NCI-H345 treated with DMSO at 0.1 percent for 48 hours (cell line): Measurements from ENCODE around the gene CYP2A6.
"Not testable (repeated sequence)": the region's sequence is repeated elsewhere in the genome, so short reads cannot be mapped to it uniquely, and the experiment has no call there.

Experiments
- DNase-seq: peaks from one replicate; lab custom pipeline; 2025; ENCODE audit not compliant: unreplicated experiment; lab: John Stamatoyannopoulos, UW

Gene CYP2A6

DNA sequence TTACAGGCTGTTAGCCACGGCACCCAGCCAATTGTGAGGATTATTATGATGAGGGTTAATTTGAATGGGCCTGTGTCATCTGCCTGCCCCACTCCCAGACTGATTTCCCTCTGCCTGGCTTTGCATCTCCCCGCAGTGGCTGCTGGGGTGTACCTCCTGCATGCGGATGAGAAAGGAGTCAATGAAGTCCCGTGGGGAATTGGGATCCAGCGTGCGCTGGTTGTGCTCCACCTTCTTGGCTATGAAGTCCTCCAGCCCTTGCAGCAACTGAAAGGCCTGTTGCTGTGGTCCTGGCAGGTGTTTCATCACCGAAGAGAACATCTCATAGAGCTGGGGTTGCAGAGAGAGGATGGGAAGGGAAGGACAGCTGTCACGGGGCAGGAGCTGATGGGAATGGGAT, 3.5 kb downstream of the CYP2A6 start:
- not testable (repeated sequence) for DNase-seq

DNA sequence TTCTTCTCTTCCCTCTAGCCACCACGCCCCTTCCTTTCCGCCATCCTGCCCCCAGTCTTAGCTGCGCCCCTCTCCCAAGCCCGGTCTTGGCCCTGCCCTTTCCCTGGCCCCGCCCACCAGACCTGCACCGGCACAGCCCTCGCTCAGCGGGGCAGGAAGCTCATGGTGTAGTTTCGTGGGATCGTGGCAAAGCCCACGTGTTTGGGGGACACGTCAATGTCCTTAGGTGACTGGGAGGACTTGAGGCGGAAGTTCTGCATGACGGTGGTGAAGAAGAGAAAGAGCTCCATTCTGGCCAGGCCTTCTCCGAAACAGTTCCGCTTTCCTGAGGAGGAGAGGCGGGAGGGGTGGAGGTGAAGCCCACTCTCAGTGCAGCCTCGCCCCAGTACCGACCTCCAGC, 6.6 kb downstream of the CYP2A6 start:
- not testable (repeated sequence) for DNase-seq

GRCh38 chr19:40842997-40843652, 7.1 kb downstream of the CYP2A6 start:
- DNase-seq = not testable (repeated sequence)

DNA sequence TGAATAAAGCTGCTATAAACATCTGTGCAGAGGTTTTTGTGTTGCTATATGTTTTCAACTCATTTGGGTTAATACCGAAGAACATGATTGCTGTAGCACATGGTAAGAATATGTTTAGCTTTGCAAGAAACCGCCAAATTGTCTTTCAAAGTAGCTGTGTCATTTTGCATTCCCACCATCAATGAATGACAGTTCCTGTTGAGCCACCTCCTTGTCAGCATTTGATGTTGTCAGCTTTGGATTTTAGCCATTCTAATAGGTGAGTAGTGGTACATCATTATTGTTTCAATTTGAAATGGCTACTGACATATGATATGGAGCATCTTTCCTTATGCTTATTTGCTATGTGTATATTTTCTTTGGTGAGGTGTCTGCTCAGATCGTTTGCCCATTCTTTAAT, 8.2 kb downstream of the CYP2A6 start:
- DNase-seq = not testable (repeated sequence)

DNA sequence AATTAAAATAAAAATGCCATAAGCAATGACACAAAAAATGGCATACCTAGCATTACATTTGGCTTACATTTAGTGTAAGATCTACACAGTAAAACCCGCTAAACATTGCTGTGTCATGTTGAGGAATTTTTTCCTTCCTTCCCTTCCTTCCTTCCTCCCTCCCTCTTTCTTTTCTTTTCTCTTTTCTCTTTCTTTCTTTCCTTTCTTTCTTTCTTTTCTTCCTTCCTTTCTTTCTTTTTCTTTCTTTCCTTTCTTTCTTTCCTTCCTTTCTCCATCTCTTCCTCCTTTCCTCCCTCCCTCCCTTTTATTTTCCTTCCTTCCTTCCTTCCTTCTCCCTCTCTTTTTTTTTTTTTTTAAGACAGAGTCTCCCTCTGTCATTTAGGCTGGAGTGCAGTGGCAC, 11.8 kb downstream of the CYP2A6 start:
- not testable (repeated sequence) for DNase-seq

DNA sequence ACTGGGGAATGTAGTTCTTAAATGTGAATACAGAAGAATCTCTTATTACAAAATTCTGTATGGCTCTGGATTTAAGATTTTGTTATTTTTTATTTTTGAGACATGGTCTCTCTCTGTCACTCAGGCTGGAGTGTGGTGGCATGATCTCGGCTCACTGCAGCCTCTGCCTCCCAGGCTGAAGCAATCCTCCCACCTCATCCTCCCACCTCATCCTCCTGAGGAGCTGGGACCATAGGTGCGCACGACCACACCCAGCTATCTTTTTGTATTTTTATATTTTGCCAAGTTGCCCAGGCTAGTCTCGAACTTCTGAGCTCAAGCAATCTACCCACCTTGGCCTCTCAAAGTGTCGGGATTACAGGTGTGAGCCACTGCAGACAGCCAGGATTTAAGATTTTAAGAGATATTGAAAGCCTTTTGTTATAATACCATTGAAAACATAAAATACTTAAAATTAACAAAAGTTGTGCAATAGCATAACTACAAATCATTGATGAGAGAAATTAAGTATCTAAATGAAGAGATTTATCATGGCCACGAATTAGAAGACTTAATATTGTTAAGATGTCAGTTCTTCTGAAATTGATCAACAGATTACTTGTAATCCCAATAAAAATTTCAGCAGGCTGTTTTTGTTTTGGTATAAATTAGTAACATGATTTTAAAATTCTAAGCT, 13.4 kb downstream of the CYP2A6 start:
- DNase-seq = no peak

DNA sequence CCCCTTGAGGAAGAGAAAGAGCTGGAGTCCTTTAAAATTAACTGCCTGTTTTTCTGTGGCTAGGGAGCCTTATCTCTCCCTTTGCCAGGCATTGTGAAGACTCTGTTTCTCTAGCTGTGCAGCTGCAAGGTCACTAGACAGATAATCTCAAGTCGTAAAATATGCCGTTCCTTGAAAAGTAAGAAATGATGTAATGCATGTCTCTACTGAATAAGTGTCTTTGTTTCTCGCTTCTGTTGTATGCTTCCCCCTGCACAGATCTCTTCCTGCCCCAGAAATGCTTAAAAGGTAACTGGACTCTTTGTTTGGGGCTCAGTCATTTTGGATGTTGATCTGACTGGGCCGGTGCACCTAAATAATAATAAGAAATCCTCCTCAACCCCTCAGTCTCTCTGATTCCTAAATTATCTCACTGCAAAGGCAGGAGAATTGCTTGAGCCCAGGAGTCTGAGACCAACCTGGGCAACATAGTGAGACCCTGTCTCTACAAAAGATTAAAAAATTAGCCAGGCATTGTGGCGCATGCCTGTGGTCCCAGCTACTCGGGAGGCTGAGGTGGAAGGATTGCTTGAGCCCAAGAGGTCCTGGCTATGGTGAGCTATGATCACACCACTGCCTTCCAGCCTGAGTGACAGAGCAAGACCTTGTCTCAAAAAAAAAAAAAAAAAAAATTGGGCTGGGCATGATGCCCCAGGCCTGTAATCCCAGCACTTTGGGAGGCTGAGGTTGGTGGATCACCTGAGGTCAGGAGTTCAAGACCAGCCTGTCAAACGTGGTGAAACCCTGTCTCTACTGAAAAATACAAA, 16.3 kb downstream of the CYP2A6 start:
- DNase-seq = not testable (repeated sequence)

DNA sequence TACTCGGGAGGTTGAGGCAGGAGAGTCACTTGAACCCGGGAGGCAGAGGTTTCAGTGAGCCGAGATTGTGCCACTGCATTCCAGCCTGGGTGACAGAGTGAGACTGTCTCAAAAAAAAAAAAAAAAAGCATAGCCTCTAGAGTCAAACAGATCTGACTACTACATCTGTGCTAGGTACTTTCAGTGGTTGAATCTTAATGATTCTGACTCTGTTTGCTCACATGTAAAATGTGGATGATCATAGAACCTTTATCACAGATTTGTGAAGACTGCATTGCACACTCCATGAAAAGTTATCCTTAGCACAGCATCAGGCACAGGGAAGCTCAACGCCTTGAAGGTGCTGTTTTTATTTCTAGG, 17.8 kb downstream of the CYP2A6 start:
- DNase-seq = not testable (repeated sequence)

- DNase-seq = no peak
Observed at GRCh38 chr19:40831502-40832430, 18.5 kb downstream of the CYP2A6 start.

DNA sequence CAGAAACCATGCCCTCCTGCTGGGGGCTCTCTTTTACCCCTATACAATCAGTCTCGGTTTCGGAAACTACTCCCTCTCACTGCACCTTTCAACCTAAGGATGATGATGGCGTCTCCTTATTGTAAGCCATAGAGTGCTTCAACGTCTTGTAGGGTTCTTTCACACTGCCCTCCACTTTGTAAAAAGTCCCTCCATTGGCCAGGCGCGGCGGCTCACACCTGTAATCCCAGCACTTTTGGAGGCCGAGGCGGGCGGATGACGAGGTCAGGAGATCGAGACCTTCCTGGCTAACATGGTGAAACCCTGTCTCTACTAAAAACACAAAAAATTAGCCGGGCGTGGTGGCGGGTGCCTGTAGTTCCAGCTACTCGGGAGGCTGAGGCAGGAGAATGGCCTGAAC, 19.5 kb downstream of the CYP2A6 start:
- DNase-seq = not testable (repeated sequence)

- DNase-seq = no peak
Observed at GRCh38 chr19:40829205-40829604, 21.0 kb downstream of the CYP2A6 start.

- no peak for DNase-seq
Observed at GRCh38 chr19:40827386-40828247, 22.6 kb downstream of the CYP2A6 start.

- not testable (repeated sequence) for DNase-seq
Observed at GRCh38 chr19:40826699-40827385, 23.4 kb downstream of the CYP2A6 start.

GRCh38 chr19:40826312-40826698, 23.9 kb downstream of the CYP2A6 start:
- DNase-seq = not testable (repeated sequence)

GRCh38 chr19:40825460-40826095, 24.7 kb downstream of the CYP2A6 start:
- DNase-seq = not testable (repeated sequence)

DNA sequence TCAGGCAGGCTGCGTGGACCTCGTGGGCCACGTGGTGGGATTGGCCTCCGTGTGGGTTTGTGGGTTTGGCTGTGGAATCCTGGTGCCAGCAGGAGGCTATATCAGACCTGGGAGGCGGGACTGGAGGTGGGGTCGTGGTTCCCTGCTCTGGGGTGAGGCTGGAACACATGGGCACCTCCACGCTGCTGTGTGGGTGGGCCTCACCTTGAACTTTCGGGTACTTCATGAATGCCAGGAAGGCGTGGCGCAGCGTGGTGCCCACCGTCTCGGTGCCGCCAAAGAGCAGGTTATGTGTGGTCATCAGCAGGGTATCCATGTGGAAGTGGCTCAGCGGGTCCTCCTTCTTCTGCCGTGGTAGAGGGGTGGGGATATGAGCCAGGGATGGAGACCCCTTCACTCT, 25.3 kb downstream of the CYP2A6 start:
- DNase-seq = not testable (repeated sequence)

- DNase-seq = not testable (repeated sequence)
Observed at GRCh38 chr19:40822704-40823553, 27.3 kb downstream of the CYP2A6 start.

- DNase-seq = no peak
Observed at GRCh38 chr19:40822161-40822560, 28.1 kb downstream of the CYP2A6 start.
